ENCODE results near the gene RNF14. TPM values are rescaled to one million over a fixed set of nuclear protein-coding genes. Genes with fewer than 3 reads are reported as not detected.
A peak's percentile ranks its signal among the peaks of the same experiment; 100 is the strongest.

Gene RNF14
- total and polyA plus RNA-seq, 9 of the 15 experiments (the other 6 are each of a cell fraction or from before 2014, with no cell fraction given): 36.3 to 140 (median 75.1) TPM

DNA sequence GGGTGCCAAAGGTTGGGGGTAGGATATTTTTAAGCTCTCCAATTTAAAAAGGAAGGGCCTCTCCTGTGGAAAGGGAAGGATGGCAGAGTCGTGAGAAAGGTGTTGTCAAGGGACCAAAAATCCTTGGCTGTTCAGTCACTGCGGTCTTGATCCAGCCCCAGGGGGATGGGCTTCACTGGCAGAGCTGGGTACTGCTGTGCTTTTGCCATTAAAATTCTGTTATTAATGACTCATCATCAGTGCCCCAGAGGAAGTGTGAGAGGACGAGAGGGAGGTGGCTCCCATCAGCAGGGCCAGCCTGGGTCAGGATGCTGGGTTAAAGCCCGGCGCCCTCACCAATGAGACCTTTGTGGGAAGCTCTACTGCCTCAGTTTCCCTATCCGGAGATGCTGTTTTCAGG, 27.6 kb upstream of the RNF14 start:
- Histone ChIP-seq H3K27ac (ENCODE audit: extremely low read depth, low read depth, low read length) (no peak overlapping the region), H3K79me2 (ENCODE audit: control insufficient read depth, insufficient read depth, low read length) (no peaks in the 10 kb centered on the region), H3K4me3 (no peak overlapping the region), H3K27me3 (ENCODE audit: control insufficient read depth in 2 of 2, insufficient read depth in 2 of 2, low read length in 2 of 2) (peaks cover 11 to 16% of the 10 kb centered on the region in 2 experiments; a peak in 3 of 5 replicates), H3K9me3 (replicated peaks; ENCODE audit: control insufficient read depth, insufficient read depth, low read depth, low read length) (no peaks in the 10 kb centered on the region), H3K4me1 (replicated peaks in 1 of 2; ENCODE audit: control insufficient read depth in 2 of 2, insufficient read depth in 2 of 2, low read length in 2 of 2) (peaks cover 0 to 9% of the 10 kb centered on the region in 2 experiments; a peak in 2 of 5 replicates), H2AFZ (ENCODE audit: low read depth, low read length) (no peak overlapping the region), H3K9me1 (ENCODE audit: control insufficient read depth, insufficient read depth, low read length) (no peaks in the 10 kb centered on the region), H3K36me3 (ENCODE audit: control insufficient read depth, insufficient read depth, low read length) (peaks cover 28% of the 10 kb centered on the region; the same call in 2 of the 3 replicates), H3K4me2 (ENCODE audit: insufficient read depth, low read length) (no peak overlapping the region), H3K9ac (ENCODE audit: insufficient read depth in 1 of 2, low read depth in 2 of 2, low read length in 2 of 2) (peak overlapping the region in 1 of 2 experiments; percentile 54; a peak in 1 of 4 replicates), H4K20me1 (replicated peaks; ENCODE audit: control insufficient read depth, insufficient read depth, low read length) (0 out of 2 replicates have a peak, but pooled peaks cover 4% of the 10 kb centered on the region)
- BruUV-seq (replicated peaks): no TSS peak
- POLR2A ChIA-PET: interaction anchor here (0.6 to 2.4 kb wide), 5 partner anchors 18 to 167 kb away, joined by 3 to 10 read pairs (median 4); partner anchors contain the start of gene DELE1
- DNase-seq (ENCODE audit: extremely low read depth in 1 of 4, low spot score in 3 of 4): no peak
- intact Hi-C loops (cut with micrococcal nuclease) (no loop called here), in situ Hi-C loops (cut with MboI) (no loop called here)
- CTCF ChIA-PET (ENCODE audit: low intra/inter-chr PET ratio): interaction anchor here (0.6 kb wide), 1 partner anchor 25 kb away, joined by 4 read pairs; no protein-coding TSS in a partner anchor
- WGBS (ENCODE audit: insufficient coverage, low coverage, missing lambda C conversion rate): 70% methylated on average over 6 of the region's 6 CpGs
- TF ChIP-seq KLF6 (CRISPR knock-in tag; IDR thresholded peaks at IDR 0.05; ENCODE audit: borderline replicate concordance) (no peak), HDAC2 (IDR thresholded peaks at IDR 0.05) (no peak), ZNF347 (CRISPR knock-in tag; IDR thresholded peaks at IDR 0.05; ENCODE audit: low read depth) (no peak), SAP30 (IDR thresholded peaks at IDR 0.05; ENCODE audit: borderline replicate concordance, insufficient read depth, low read depth, low read length, poor library complexity, severe bottlenecking) (no peak), POLR2AphosphoS2 (IDR thresholded peaks at IDR 0.05; ENCODE audit: low read length) (0 out of 2 replicates have a peak, but pooled peaks have one; percentile 31), HDGF (IDR thresholded peaks at IDR 0.05) (no peak)
- TF ChIP-seq, protein P1, sequence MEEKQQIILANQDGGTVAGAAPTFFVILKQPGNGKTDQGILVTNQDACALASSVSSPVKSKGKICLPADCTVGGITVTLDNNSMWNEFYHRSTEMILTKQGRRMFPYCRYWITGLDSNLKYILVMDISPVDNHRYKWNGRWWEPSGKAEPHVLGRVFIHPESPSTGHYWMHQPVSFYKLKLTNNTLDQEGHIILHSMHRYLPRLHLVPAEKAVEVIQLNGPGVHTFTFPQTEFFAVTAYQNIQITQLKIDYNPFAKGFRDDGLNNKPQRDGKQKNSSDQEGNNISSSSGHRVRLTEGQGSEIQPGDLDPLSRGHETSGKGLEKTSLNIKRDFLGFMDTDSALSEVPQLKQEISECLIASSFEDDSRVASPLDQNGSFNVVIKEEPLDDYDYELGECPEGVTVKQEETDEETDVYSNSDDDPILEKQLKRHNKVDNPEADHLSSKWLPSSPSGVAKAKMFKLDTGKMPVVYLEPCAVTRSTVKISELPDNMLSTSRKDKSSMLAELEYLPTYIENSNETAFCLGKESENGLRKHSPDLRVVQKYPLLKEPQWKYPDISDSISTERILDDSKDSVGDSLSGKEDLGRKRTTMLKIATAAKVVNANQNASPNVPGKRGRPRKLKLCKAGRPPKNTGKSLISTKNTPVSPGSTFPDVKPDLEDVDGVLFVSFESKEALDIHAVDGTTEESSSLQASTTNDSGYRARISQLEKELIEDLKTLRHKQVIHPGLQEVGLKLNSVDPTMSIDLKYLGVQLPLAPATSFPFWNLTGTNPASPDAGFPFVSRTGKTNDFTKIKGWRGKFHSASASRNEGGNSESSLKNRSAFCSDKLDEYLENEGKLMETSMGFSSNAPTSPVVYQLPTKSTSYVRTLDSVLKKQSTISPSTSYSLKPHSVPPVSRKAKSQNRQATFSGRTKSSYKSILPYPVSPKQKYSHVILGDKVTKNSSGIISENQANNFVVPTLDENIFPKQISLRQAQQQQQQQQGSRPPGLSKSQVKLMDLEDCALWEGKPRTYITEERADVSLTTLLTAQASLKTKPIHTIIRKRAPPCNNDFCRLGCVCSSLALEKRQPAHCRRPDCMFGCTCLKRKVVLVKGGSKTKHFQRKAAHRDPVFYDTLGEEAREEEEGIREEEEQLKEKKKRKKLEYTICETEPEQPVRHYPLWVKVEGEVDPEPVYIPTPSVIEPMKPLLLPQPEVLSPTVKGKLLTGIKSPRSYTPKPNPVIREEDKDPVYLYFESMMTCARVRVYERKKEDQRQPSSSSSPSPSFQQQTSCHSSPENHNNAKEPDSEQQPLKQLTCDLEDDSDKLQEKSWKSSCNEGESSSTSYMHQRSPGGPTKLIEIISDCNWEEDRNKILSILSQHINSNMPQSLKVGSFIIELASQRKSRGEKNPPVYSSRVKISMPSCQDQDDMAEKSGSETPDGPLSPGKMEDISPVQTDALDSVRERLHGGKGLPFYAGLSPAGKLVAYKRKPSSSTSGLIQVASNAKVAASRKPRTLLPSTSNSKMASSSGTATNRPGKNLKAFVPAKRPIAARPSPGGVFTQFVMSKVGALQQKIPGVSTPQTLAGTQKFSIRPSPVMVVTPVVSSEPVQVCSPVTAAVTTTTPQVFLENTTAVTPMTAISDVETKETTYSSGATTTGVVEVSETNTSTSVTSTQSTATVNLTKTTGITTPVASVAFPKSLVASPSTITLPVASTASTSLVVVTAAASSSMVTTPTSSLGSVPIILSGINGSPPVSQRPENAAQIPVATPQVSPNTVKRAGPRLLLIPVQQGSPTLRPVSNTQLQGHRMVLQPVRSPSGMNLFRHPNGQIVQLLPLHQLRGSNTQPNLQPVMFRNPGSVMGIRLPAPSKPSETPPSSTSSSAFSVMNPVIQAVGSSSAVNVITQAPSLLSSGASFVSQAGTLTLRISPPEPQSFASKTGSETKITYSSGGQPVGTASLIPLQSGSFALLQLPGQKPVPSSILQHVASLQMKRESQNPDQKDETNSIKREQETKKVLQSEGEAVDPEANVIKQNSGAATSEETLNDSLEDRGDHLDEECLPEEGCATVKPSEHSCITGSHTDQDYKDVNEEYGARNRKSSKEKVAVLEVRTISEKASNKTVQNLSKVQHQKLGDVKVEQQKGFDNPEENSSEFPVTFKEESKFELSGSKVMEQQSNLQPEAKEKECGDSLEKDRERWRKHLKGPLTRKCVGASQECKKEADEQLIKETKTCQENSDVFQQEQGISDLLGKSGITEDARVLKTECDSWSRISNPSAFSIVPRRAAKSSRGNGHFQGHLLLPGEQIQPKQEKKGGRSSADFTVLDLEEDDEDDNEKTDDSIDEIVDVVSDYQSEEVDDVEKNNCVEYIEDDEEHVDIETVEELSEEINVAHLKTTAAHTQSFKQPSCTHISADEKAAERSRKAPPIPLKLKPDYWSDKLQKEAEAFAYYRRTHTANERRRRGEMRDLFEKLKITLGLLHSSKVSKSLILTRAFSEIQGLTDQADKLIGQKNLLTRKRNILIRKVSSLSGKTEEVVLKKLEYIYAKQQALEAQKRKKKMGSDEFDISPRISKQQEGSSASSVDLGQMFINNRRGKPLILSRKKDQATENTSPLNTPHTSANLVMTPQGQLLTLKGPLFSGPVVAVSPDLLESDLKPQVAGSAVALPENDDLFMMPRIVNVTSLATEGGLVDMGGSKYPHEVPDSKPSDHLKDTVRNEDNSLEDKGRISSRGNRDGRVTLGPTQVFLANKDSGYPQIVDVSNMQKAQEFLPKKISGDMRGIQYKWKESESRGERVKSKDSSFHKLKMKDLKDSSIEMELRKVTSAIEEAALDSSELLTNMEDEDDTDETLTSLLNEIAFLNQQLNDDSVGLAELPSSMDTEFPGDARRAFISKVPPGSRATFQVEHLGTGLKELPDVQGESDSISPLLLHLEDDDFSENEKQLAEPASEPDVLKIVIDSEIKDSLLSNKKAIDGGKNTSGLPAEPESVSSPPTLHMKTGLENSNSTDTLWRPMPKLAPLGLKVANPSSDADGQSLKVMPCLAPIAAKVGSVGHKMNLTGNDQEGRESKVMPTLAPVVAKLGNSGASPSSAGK (IDR thresholded peaks at IDR 0.05): no peak
- ATAC-seq: no peak; the same call in 2 of the 3 replicates
- FAIRE-seq: no peak

Measured in K562 (cell line).